Transverse colon (tissue), 4 donors: ENCODE measurements around the gene C1QA. TPM values are rescaled to one million over a fixed set of nuclear protein-coding genes. Genes with fewer than 3 reads are reported as not detected.

Experiments
- DNase-seq: peaks from one replicate; pipeline ENCODE4 v3.0.0-alpha.2; 2019
- H3K27ac ChIP-seq, 4 donors: fragments of 200-600 bp; sonication (generic); 2 replicates each; pipeline ENCODE4 v1.5.1; 2016 to 2018; ENCODE audit warnings: inconsistent platforms in 4 of 4
- H3K27me3 ChIP-seq: fragments of 200-600 bp; sonication (generic); 2 replicates; pipeline ENCODE4 v1.5.1; 2017; ENCODE audit warnings: inconsistent platforms
- H3K36me3 ChIP-seq, 4 donors: fragments of 200-600 bp; sonication (generic); 2 replicates each; pipeline ENCODE4 v1.5.1; 2017 to 2019; ENCODE audit warnings: inconsistent platforms in 4 of 4
- H3K4me1 ChIP-seq, 4 donors: fragments of 200-600 bp; sonication (generic); 2 replicates each; pipeline ENCODE4 v1.5.1; 2017 to 2020; ENCODE audit warnings: inconsistent platforms in 4 of 4
- H3K4me3 ChIP-seq, 4 donors: fragments of 200-600 bp; sonication (generic); 1 replicate in 1 of 4; 2 replicates in 3 of 4; pipeline versions ENCODE4 v1.5.1 to v1.6.1; 2017 to 2019; ENCODE audit warnings: inconsistent platforms in 4 of 4
- H3K9me3 ChIP-seq, 2 donors: fragments of 200-600 bp; sonication (generic); 2 replicates each; pipeline ENCODE4 v1.5.1; 2017 to 2019; ENCODE audit warnings: inconsistent platforms in 2 of 2
- EP300 ChIP-seq: sonication (generic); formaldehyde crosslinking; IDR thresholded peaks from one replicate; pipeline ENCODE4 v1.6.1; 2017; ENCODE audit warnings: antibody characterized with exemption, low read depth
- POLR2A ChIP-seq: fragments of 450-650 bp; IDR thresholded peaks from one replicate; pipeline ENCODE4 v1.6.1; 2016; ENCODE audit warnings: antibody characterized with exemption, mild to moderate bottlenecking, moderate library complexity
- POLR2AphosphoS5 ChIP-seq, 3 donors: sonication (generic); formaldehyde crosslinking; IDR thresholded peaks; one replicate each; pipeline ENCODE4 v1.6.1; 2016; ENCODE audit warnings: antibody characterized with exemption in 3 of 3
- WGBS, 2 donors: methylation state at CpG; one replicate each; pipeline ENCODE4 v1.1.5; 2018; ENCODE audit warnings: low coverage in 1 of 2; 5-methylcytosine and 5-hydroxymethylcytosine counted together
- in situ Hi-C, 4 donors: fragments of 200-750 bp; cut with MboI; loops; one replicate each; pipeline versions ENCODE4 v1.15.0 to v1.15.1; 2017; ENCODE audit warnings: low sequenced_read_pairs in 3 of 4, low pct_ligation_motif_present in 1 of 4, low pct_unique_long_range_greater_than_20kb in 1 of 4
- intact Hi-C: fragments of 100-400 bp; cut with DNase I; formaldehyde crosslinking; loops from one replicate; pipeline ENCODE4 v1.15.1; 2023; ENCODE audit warnings: low total_unique reads
- total RNA-seq, 4 donors: library from RNA; depleted of rRNA; stranded (reverse); fragments of >200 nt; gene quantifications; one replicate each; pipeline ENCODE4 v1.1.0, GENCODE V29; 2016
- TF ChIP-seq, protein P1 (sequence below), 5 experiments: fragments of 200-600 bp in 3 of 5; fragments of 450-650 bp in 2 of 5; sonication (generic) in 3 of 5; IDR thresholded peaks; 1 replicate in 2 of 5; 2 replicates in 3 of 5; pipeline ENCODE4 v1.5.1; 2016 to 2017; ENCODE audit warnings: antibody characterized with exemption in 5 of 5, inconsistent platforms in 3 of 5, mild to moderate bottlenecking in 2 of 5, moderate library complexity in 1 of 5

Gene C1QA
- total RNA-seq, 4 donors from 2014 or later = 28.5 to 181 (median 63.0) TPM

DNA sequence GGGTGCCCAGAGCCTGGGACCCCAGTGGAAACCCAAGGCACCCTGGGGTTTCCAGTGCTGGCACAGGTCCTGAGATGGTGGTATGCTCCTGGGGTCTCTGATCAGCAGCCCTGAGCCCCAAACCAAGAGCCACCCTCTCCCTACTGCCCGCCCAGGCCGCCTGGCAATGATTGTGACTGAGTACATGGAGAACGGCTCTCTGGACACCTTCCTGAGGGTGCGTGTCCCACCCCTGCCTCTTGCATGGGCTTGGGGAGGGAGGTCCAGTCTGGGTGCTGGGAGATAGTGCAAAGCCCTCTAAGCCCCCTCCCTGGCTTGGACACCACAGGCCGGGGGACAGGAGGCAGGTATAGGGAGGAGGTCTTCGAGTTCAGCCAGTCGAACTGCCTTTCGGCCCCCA is 38.4 kb upstream of the C1QA start:
- in situ Hi-C loops (no loop called here), intact Hi-C loops (no loop called here)
- no peak overlapping the region for H3K4me3 ChIP-seq
- TF ChIP-seq POLR2A (no peak), EP300 (no peak), POLR2AphosphoS5 (IDR thresholded peaks at IDR 0.05) (no peak)
- TF ChIP-seq, protein P1, sequence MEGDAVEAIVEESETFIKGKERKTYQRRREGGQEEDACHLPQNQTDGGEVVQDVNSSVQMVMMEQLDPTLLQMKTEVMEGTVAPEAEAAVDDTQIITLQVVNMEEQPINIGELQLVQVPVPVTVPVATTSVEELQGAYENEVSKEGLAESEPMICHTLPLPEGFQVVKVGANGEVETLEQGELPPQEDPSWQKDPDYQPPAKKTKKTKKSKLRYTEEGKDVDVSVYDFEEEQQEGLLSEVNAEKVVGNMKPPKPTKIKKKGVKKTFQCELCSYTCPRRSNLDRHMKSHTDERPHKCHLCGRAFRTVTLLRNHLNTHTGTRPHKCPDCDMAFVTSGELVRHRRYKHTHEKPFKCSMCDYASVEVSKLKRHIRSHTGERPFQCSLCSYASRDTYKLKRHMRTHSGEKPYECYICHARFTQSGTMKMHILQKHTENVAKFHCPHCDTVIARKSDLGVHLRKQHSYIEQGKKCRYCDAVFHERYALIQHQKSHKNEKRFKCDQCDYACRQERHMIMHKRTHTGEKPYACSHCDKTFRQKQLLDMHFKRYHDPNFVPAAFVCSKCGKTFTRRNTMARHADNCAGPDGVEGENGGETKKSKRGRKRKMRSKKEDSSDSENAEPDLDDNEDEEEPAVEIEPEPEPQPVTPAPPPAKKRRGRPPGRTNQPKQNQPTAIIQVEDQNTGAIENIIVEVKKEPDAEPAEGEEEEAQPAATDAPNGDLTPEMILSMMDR (IDR thresholded peaks at IDR 0.05) = no peak
- H3K36me3 ChIP-seq = no peaks in the 10 kb centered on the region
- DNase-seq = no peak
- H3K9me3 ChIP-seq = no peaks in the 10 kb centered on the region
- H3K4me1 ChIP-seq = no peaks in the 10 kb centered on the region
- WGBS, 2 donors = 82% methylated on average over 8 of the region's 8 CpGs; no CpG with 5 or more reads in 1 of the 2 donors
- H3K27me3 ChIP-seq = peaks cover 72% of the 10 kb centered on the region
- no peak overlapping the region for H3K27ac ChIP-seq

DNA sequence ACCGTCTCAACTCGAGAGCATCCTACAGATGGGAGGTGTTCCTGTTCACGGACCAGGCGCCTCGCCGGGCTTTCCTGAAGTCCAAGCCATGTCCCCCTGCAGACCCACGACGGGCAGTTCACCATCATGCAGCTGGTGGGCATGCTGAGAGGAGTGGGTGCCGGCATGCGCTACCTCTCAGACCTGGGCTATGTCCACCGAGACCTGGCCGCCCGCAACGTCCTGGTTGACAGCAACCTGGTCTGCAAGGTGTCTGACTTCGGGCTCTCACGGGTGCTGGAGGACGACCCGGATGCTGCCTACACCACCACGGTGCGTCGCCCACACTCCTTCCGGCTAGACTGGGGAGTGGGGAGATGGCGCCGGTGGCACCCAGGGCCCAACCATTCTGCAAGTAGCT is 37.7 kb upstream of the C1QA start:
- Histone ChIP-seq H3K27me3 (peaks cover 72% of the 10 kb centered on the region), H3K4me3 (no peak overlapping the region), H3K4me1 (no peaks in the 10 kb centered on the region), H3K9me3 (no peaks in the 10 kb centered on the region), H3K36me3 (no peaks in the 10 kb centered on the region), H3K27ac (no peak overlapping the region)
- intact Hi-C loops (no loop called here), in situ Hi-C loops (no loop called here)
- no peak for TF ChIP-seq POLR2A
- no peak for DNase-seq
- WGBS, 2 donors = 61 to 76% methylated on average over 7 to 22 of the region's 24 CpGs

DNA sequence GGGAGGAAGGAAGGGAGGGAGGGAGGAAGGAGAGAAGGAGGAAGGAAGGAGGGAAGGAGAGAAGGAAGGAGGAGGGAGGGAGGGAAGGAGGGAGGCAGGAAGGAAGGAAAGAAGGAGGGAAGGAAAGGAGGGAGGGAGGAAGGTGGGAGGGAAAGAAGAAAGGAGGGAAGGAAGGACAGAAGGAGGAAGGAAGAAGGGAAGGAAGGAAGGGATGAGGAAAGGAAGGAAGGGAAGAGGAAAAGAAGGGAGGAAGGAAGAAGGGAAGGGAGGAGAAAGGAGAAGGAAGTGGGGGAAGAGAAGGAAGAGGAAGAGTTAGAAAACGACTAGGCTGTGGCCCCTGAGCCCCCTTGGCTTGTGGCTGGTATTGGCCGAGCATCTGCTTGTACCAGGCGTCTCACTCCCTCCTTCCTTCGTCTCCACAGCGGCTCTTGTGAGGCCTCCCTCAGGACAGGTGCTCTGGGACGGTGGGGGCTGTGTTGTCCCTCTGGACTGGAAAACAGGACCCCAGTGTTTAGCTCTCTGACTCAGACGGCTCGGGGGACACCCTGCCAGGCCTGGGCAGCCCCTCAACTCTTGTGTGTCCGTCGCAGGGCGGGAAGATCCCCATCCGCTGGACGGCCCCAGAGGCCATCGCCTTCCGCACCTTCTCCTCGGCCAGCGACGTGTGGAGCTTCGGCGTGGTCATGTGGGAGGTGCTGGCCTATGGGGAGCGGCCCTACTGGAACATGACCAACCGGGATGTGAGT is 36.2 kb upstream of the C1QA start:
- Histone ChIP-seq H3K27ac (no peak overlapping the region), H3K4me1 (no peaks in the 10 kb centered on the region), H3K36me3 (no peaks in the 10 kb centered on the region), H3K4me3 (no peak overlapping the region), H3K9me3 (no peaks in the 10 kb centered on the region), H3K27me3 (peaks cover 71% of the 10 kb centered on the region)
- DNase-seq = peak; percentile 38
- intact Hi-C loops = no loop called here
- TF ChIP-seq POLR2AphosphoS5 (IDR thresholded peaks at IDR 0.05) (no peak), POLR2A (no peak), EP300 (no peak)
- TF ChIP-seq, protein P1 (IDR thresholded peaks at IDR 0.05) = no peak
- WGBS, 2 donors = 0 to 56% methylated on average over 1 to 22 of the region's 22 CpGs
- in situ Hi-C loops = no loop called here

DNA sequence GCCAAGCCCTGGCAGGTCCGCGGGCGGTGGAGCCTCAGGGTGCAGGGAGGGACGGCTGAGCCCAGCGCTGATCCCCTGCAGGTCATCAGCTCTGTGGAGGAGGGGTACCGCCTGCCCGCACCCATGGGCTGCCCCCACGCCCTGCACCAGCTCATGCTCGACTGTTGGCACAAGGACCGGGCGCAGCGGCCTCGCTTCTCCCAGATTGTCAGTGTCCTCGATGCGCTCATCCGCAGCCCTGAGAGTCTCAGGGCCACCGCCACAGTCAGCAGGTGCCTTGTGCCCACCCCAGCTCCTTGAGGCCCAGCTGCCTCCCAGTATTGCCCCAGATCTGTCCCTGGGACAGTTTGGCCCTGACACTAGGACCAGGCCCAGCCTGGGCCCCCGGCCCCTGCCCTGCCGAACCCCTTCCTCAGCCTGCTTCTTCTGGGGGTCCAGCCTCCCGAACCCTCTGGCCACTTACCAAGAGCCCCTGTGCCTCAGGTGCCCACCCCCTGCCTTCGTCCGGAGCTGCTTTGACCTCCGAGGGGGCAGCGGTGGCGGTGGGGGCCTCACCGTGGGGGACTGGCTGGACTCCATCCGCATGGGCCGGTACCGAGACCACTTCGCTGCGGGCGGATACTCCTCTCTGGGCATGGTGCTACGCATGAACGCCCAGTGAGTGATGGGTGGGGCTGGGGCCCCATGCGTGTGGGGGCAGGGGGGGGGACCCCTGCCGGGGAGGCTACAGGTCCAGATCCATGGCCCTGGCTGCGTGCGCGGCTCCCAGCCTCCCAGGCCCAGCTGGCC is 35.4 kb upstream of the C1QA start:
- 80% methylated on average over 28 of the region's 39 CpGs; no CpG with 5 or more reads in 1 of the 2 donors for WGBS, 2 donors
- intact Hi-C loops = no loop called here

More for the DNA sequence above, 35.4 kb upstream of the C1QA start:
- TF ChIP-seq POLR2AphosphoS5 (IDR thresholded peaks at IDR 0.05) = no peak
- TF ChIP-seq EP300 = no peak
- no peak for TF ChIP-seq POLR2A
- TF ChIP-seq, protein P1 (IDR thresholded peaks at IDR 0.05) = no peak
- H3K36me3 ChIP-seq = no peaks in the 10 kb centered on the region
- peaks cover 70% of the 10 kb centered on the region for H3K27me3 ChIP-seq
- no peaks in the 10 kb centered on the region for H3K4me1 ChIP-seq
- H3K4me3 ChIP-seq = no peak overlapping the region
- in situ Hi-C loops = no loop called here
- no peaks in the 10 kb centered on the region for H3K9me3 ChIP-seq
- H3K27ac ChIP-seq = no peak overlapping the region
- DNase-seq = no peak
